C4-2B (cell line): Measurements from ENCODE around the gene KCNMA1.

Source experiments
- CTCF ChIP-seq: fragments of 450-650 bp; conservative IDR thresholded peaks from 2 replicates; pipeline ENCODE4 v1.5.1; 2017; ENCODE audit warnings: mild to moderate bottlenecking
- ZFX ChIP-seq: fragments of 450-650 bp; IDR thresholded peaks from 2 replicates; pipeline ENCODE4 v1.6.1; 2017

- TF ChIP-seq CTCF (no peak), ZFX (no peak)
Observed at GRCh38 chr10:77188000-77188395, 449.6 kb downstream of the KCNMA1 start.
